ENCODE measurements around the gene CD69. TPM values are rescaled to one million over a fixed set of nuclear protein-coding genes. Genes with fewer than 3 reads are reported as not detected.

CD69 gene
- total RNA-seq, 1 donor from 2014 or later = not detected

DNA sequence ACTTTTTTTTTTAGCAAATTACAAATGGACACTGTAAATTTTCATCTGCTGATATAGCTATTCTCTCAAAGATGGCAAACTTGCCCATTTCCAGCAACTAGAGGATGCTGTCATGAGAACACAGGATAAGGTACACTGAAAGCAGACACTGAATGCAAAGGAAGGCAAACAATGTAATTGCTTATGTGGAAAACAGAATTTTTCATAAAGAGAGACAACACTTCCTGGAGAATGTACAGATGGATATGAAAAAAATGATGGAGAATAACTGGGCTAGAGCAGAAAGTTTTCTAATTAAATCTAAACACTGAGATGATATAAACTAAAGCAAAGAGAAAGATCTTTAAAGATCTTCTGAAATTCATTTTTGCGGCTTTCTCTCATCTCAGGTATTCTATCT lies 581 bp downstream of the CD69 start:
- Histone ChIP-seq H3K9ac (no peak overlapping the region), H4K20me1 (ENCODE audit: low read depth) (no peaks in the 10 kb centered on the region), H2AFZ (replicated peaks) (no peak overlapping the region), H3K27ac (no peak overlapping the region), H3K79me2 (ENCODE audit: low read depth) (no peaks in the 10 kb centered on the region), H3K36me3 (no peaks in the 10 kb centered on the region), H3K4me1 (peaks cover 9% of the 10 kb centered on the region), H3K9me3 (ENCODE audit: low read depth) (no peaks in the 10 kb centered on the region), H3K4me3 (no peak overlapping the region), H3K27me3 (no peaks in the 10 kb centered on the region), H3K4me2 (no peak overlapping the region), H3F3A (ENCODE audit: low read depth) (no peaks in the 10 kb centered on the region)
- H3K36me3 Mint-ChIP-seq = no peaks in the 10 kb centered on the region
- no peaks in the 10 kb centered on the region for H3K9me3 Mint-ChIP-seq
- no peaks in the 10 kb centered on the region for H3K27me3 Mint-ChIP-seq (ENCODE audit: insufficient read depth, low read depth)
- no peak overlapping the region for H3K4me3 Mint-ChIP-seq
- DNase-seq (ENCODE audit: low spot score) = no peak
- TF ChIP-seq, protein P1, sequence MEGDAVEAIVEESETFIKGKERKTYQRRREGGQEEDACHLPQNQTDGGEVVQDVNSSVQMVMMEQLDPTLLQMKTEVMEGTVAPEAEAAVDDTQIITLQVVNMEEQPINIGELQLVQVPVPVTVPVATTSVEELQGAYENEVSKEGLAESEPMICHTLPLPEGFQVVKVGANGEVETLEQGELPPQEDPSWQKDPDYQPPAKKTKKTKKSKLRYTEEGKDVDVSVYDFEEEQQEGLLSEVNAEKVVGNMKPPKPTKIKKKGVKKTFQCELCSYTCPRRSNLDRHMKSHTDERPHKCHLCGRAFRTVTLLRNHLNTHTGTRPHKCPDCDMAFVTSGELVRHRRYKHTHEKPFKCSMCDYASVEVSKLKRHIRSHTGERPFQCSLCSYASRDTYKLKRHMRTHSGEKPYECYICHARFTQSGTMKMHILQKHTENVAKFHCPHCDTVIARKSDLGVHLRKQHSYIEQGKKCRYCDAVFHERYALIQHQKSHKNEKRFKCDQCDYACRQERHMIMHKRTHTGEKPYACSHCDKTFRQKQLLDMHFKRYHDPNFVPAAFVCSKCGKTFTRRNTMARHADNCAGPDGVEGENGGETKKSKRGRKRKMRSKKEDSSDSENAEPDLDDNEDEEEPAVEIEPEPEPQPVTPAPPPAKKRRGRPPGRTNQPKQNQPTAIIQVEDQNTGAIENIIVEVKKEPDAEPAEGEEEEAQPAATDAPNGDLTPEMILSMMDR (IDR thresholded peaks at IDR 0.05) = no peak
- TF ChIP-seq EZH2 (IDR thresholded peaks at IDR 0.05) = no peak
- TF ChIP-seq EZH2phosphoT487 (IDR thresholded peaks at IDR 0.05) = no peak
- H3K4me1 Mint-ChIP-seq = peaks cover 7% of the 10 kb centered on the region
- no peak overlapping the region for H3K27ac Mint-ChIP-seq

DNA sequence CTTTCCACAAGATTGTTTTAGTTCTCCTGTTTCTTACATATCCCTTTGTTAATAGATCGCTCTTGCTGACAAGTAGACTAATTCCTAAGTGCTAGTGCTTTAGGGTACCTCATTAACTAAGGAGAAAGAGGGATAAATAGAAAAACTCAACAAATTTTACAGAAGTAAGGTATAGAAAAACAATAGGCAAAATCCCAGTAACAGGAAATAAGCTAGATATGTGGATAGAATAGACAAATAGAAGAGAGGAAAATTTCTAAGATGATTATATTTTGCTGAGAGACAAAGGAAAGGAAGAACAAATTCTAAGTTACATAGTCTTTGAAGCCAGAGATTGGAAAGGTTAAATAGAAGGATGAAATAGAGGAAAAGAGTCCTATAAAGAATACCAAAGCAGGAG lies 1.0 kb downstream of the CD69 start:
- Histone ChIP-seq H3K4me3 (no peak overlapping the region), H3K27ac (no peak overlapping the region), H4K20me1 (ENCODE audit: low read depth) (no peaks in the 10 kb centered on the region), H3K36me3 (no peaks in the 10 kb centered on the region), H3K27me3 (no peaks in the 10 kb centered on the region), H3K9me3 (ENCODE audit: low read depth) (no peaks in the 10 kb centered on the region), H3K4me1 (peaks cover 9% of the 10 kb centered on the region), H3F3A (ENCODE audit: low read depth) (no peaks in the 10 kb centered on the region), H3K9ac (no peak overlapping the region), H2AFZ (replicated peaks) (no peak overlapping the region), H3K4me2 (no peak overlapping the region), H3K79me2 (ENCODE audit: low read depth) (no peaks in the 10 kb centered on the region)
- H3K27ac Mint-ChIP-seq = no peak overlapping the region
- TF ChIP-seq, protein P1 (IDR thresholded peaks at IDR 0.05) = no peak
- TF ChIP-seq EZH2phosphoT487 (IDR thresholded peaks at IDR 0.05) = no peak
- TF ChIP-seq EZH2 (IDR thresholded peaks at IDR 0.05) = no peak
- peaks cover 7% of the 10 kb centered on the region for H3K4me1 Mint-ChIP-seq
- H3K9me3 Mint-ChIP-seq = no peaks in the 10 kb centered on the region
- H3K27me3 Mint-ChIP-seq (ENCODE audit: insufficient read depth, low read depth) = no peaks in the 10 kb centered on the region
- no peak for DNase-seq (ENCODE audit: low spot score)
- no peaks in the 10 kb centered on the region for H3K36me3 Mint-ChIP-seq
- H3K4me3 Mint-ChIP-seq = no peak overlapping the region

DNA sequence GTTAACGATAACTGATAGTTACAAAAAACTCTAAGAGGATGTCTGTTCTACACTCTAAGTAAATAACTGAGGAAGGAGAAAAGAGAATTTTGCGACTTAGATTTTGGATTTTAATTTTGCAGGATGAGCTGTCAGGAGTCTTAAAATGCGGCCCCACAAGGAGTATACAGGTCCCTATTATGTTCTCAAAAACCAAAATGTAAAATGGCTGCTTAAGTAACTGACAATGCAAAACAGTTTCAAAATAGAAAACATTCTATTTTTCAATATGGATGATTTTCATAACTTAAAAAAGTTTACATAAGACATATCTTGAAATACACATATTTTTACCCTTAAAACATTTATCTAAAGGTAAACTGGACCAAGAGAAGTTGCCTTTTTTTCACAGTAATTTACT lies 2.6 kb downstream of the CD69 start:
- no peaks in the 10 kb centered on the region for H3K36me3 ChIP-seq
- H3K9ac ChIP-seq = no peak overlapping the region
- no peak overlapping the region for H2AFZ ChIP-seq (replicated peaks)
- no peak overlapping the region for H3K4me3 ChIP-seq
- no peak overlapping the region for H3K27ac ChIP-seq
- Mint-ChIP-seq H3K4me1 (peaks cover 7% of the 10 kb centered on the region), H3K27me3 (ENCODE audit: insufficient read depth, low read depth) (no peaks in the 10 kb centered on the region), H3K4me3 (no peak overlapping the region), H3K9me3 (no peaks in the 10 kb centered on the region), H3K36me3 (no peaks in the 10 kb centered on the region), H3K27ac (no peak overlapping the region)
- peaks cover 9% of the 10 kb centered on the region for H3K4me1 ChIP-seq
- H3K4me2 ChIP-seq = no peak overlapping the region
- DNase-seq (ENCODE audit: low spot score) = no peak
- H3K9me3 ChIP-seq (ENCODE audit: low read depth) = no peaks in the 10 kb centered on the region
- TF ChIP-seq EZH2 (IDR thresholded peaks at IDR 0.05) (no peak), EZH2phosphoT487 (IDR thresholded peaks at IDR 0.05) (no peak)
- TF ChIP-seq, protein P1 (IDR thresholded peaks at IDR 0.05) = no peak
- H3K27me3 ChIP-seq = no peaks in the 10 kb centered on the region
- no peaks in the 10 kb centered on the region for H3K79me2 ChIP-seq (ENCODE audit: low read depth)
- no peaks in the 10 kb centered on the region for H4K20me1 ChIP-seq (ENCODE audit: low read depth)
- no peaks in the 10 kb centered on the region for H3F3A ChIP-seq (ENCODE audit: low read depth)

Data from neural progenitor cell (in vitro differentiated cells).